HEK293 (cell line): ENCODE data around the gene SRP19.
"Not testable (repeated sequence)": the region's sequence is repeated elsewhere in the genome, so short reads cannot be mapped to it uniquely, and the experiment has no call there.

Experiments
- CTCF ChIA-PET: fragments of 350-600 bp; formaldehyde crosslinking; extraction: SDS; loops from one replicate; lab custom pipeline; 2021; ENCODE audit warnings: antibody characterized with exemption; lab: Yijun Ruan, JAX
- POLR2A ChIA-PET: fragments of 300-600 bp; formaldehyde crosslinking; extraction: SDS; loops from one replicate; lab custom pipeline; 2020; ENCODE audit warnings: antibody characterized with exemption, inconsistent platforms; lab: Yijun Ruan, JAX
- H3K27ac ChIP-seq: fragments of 200-500 bp; sonication (Bioruptor generic); 2 replicates; pipeline ENCODE4 v1.5.1; 2014; ENCODE audit warnings: low read depth, low read length, control low read depth, inconsistent platforms; ENCODE audit errors: extremely low read depth
- H3K36me3 ChIP-seq, 2 experiments: fragments of 200-500 bp in 1 of 2; sonication (Bioruptor generic) in 1 of 2; 1 replicate in 1 of 2; 2 replicates in 1 of 2; pipeline ENCODE4 v1.5.1; 2014 to 2017; ENCODE audit warnings: inconsistent platforms in 2 of 2, low read length in 2 of 2; ENCODE audit not compliant: control insufficient read depth in 2 of 2, insufficient read depth in 1 of 2
- H3K4me1 ChIP-seq: fragments of 200-500 bp; sonication (Bioruptor generic); 2 replicates; pipeline ENCODE4 v1.5.1; 2014; ENCODE audit warnings: mild to moderate bottlenecking, low read length, inconsistent platforms; ENCODE audit not compliant: control insufficient read depth, insufficient read depth
- H3K4me3 ChIP-seq: 2 replicates; pipeline ENCODE4 v1.5.1; 2011; ENCODE audit warnings: low read depth, mild to moderate bottlenecking, control low read depth, low read length, moderate library complexity
- H3K9me3 ChIP-seq: fragments of 200-500 bp; sonication (Bioruptor generic); 2 replicates; pipeline ENCODE4 v1.5.1; 2014; ENCODE audit warnings: low read depth, low read length, inconsistent platforms; ENCODE audit not compliant: control insufficient read depth, insufficient read depth
- BCL11B ChIP-seq: fragments of 450-650 bp; formaldehyde crosslinking; IDR thresholded peaks from 2 replicates; pipeline ENCODE4 v1.5.1; 2016; ENCODE audit warnings: low read depth, missing biosample characterization, missing genetic modification characterization
- KLF10 ChIP-seq: fragments of 450-650 bp; IDR thresholded peaks from 2 replicates; pipeline ENCODE4 v1.5.1; 2018; ENCODE audit warnings: missing biosample characterization, mild to moderate bottlenecking, missing genetic modification characterization
- OVOL3 ChIP-seq: fragments of 450-650 bp; formaldehyde crosslinking; IDR thresholded peaks from 2 replicates; pipeline ENCODE4 v1.5.1; 2016; ENCODE audit warnings: missing biosample characterization, missing genetic modification characterization
- PRDM1 ChIP-seq: fragments of 450-650 bp; formaldehyde crosslinking; IDR thresholded peaks from 2 replicates; pipeline ENCODE4; 2016; ENCODE audit warnings: missing biosample characterization, missing genetic modification characterization
- SP3 ChIP-seq: fragments of 450-650 bp; formaldehyde crosslinking; IDR thresholded peaks from 2 replicates; pipeline ENCODE4 v1.5.1; 2016; ENCODE audit warnings: missing biosample characterization, missing genetic modification characterization
- ZBTB48 ChIP-seq: fragments of 450-650 bp; formaldehyde crosslinking; IDR thresholded peaks from 2 replicates; pipeline ENCODE4 v1.5.1; 2016; ENCODE audit warnings: missing biosample characterization, missing genetic modification characterization
- ZBTB7A ChIP-seq: fragments of 450-650 bp; formaldehyde crosslinking; IDR thresholded peaks from 2 replicates; pipeline ENCODE4 v1.5.1; 2016; ENCODE audit warnings: low read depth, missing biosample characterization, missing genetic modification characterization
- ZEB2 ChIP-seq: fragments of 450-650 bp; formaldehyde crosslinking; IDR thresholded peaks from 2 replicates; pipeline ENCODE4 v1.5.1; 2016; ENCODE audit warnings: missing biosample characterization, missing genetic modification characterization
- ZNF112 ChIP-seq: fragments of 450-650 bp; formaldehyde crosslinking; IDR thresholded peaks from 2 replicates; pipeline ENCODE4 v1.5.0; 2017; ENCODE audit warnings: missing biosample characterization, missing genetic modification characterization
- ZNF16 ChIP-seq: fragments of 450-650 bp; formaldehyde crosslinking; IDR thresholded peaks from 2 replicates; pipeline ENCODE4 v1.5.1; 2016; ENCODE audit warnings: low read depth, missing biosample characterization, missing genetic modification characterization
- ZNF214 ChIP-seq: fragments of 450-650 bp; formaldehyde crosslinking; IDR thresholded peaks from 2 replicates; pipeline ENCODE4 v1.5.1; 2017; ENCODE audit warnings: missing biosample characterization, mild to moderate bottlenecking, missing genetic modification characterization, borderline replicate concordance
- ZNF221 ChIP-seq: fragments of 450-650 bp; formaldehyde crosslinking; IDR thresholded peaks from 2 replicates; pipeline ENCODE4 v1.5.1; 2017; ENCODE audit warnings: missing biosample characterization, missing genetic modification characterization, borderline replicate concordance
- ZNF302 ChIP-seq: fragments of 450-650 bp; formaldehyde crosslinking; IDR thresholded peaks from 2 replicates; pipeline ENCODE4 v1.5.1; 2016; ENCODE audit warnings: missing biosample characterization, missing genetic modification characterization, low read depth
- ZNF335 ChIP-seq: fragments of 450-650 bp; formaldehyde crosslinking; conservative IDR thresholded peaks from 2 replicates; pipeline ENCODE4 v1.5.1; 2016; ENCODE audit warnings: missing biosample characterization, missing genetic modification characterization
- ZNF404 ChIP-seq: fragments of 450-650 bp; formaldehyde crosslinking; IDR thresholded peaks from 2 replicates; pipeline ENCODE4 v1.5.1; 2017; ENCODE audit warnings: missing biosample characterization, missing genetic modification characterization
- ZNF48 ChIP-seq: fragments of 450-650 bp; formaldehyde crosslinking; IDR thresholded peaks from 2 replicates; pipeline ENCODE4 v1.5.1; 2016; ENCODE audit warnings: missing biosample characterization, missing genetic modification characterization
- ZNF548 ChIP-seq: fragments of 450-650 bp; formaldehyde crosslinking; IDR thresholded peaks from 2 replicates; pipeline ENCODE4 v1.5.1; 2016; ENCODE audit warnings: missing biosample characterization, missing genetic modification characterization
- ZNF549 ChIP-seq: fragments of 450-650 bp; IDR thresholded peaks from 2 replicates; pipeline ENCODE4 v1.5.1; 2018; ENCODE audit warnings: missing biosample characterization, missing genetic modification characterization, mild to moderate bottlenecking, inconsistent platforms, moderate library complexity
- ZNF629 ChIP-seq: fragments of 450-650 bp; formaldehyde crosslinking; IDR thresholded peaks from 2 replicates; pipeline ENCODE4 v1.5.1; 2017; ENCODE audit warnings: missing biosample characterization, missing genetic modification characterization
- ZNF76 ChIP-seq: fragments of 450-650 bp; formaldehyde crosslinking; IDR thresholded peaks from 2 replicates; pipeline ENCODE4; 2016; ENCODE audit warnings: low read depth, missing biosample characterization, missing genetic modification characterization, borderline replicate concordance
- TF ChIP-seq, protein P1 (sequence below): fragments of 450-650 bp; formaldehyde crosslinking; IDR thresholded peaks from 2 replicates; pipeline ENCODE4 v1.5.0; 2017; ENCODE audit warnings: missing biosample characterization, missing genetic modification characterization, borderline replicate concordance
- TF ChIP-seq, protein P2 (sequence below): fragments of 450-650 bp; formaldehyde crosslinking; IDR thresholded peaks from 2 replicates; pipeline ENCODE4 v1.5.1; 2016; ENCODE audit warnings: missing biosample characterization, missing genetic modification characterization

SRP19 gene

DNA sequence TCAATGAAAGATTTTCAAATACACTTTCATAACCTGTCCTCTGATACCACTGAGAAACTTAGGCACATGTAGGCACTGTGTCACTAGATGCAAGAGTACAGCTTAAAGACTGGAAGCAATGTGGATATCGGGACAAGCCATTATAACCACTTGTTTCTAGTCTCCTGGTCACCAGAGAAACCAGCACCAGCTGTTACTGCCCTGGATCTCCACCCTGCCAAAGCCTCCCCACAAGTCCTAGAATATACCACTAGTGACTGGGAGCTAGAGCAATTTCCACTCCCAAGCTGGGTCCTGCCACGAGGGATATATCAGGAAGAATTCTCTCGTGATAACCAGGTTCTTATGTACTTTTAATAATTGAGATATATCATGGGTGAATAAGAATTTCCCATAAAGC, 41.5 kb downstream of the SRP19 start:
- Histone ChIP-seq H3K36me3 (peaks cover 48 to 61% of the 10 kb centered on the region in 2 experiments), H3K4me3 (no peak overlapping the region)

DNA sequence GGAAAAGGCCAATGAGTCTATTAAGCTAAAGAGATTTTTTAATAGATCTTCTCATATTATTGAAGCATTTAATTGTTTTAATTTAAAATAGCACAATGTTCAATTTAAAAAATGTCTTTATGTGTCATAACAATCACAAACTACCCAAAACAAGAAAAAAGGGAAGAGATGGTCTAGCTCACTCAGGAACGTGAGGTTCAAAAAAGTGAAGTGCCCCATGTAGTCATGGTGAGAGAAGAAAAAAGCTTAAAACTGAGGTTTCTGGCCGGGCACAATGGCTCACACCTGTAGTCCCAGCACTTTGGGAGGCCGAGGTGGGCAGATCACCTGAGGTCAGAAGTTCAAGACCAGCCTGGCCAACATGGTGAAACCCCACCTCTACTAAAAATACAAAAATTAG, 43.9 kb downstream of the SRP19 start:
- H3K9me3 ChIP-seq, H3K27ac ChIP-seq, H3K4me1 ChIP-seq, POLR2A ChIA-PET, H3K4me3 ChIP-seq: not testable (repeated sequence)
- CTCF ChIA-PET: interaction anchor here (0.6 to 1.4 kb wide), 5 partner anchors 15 to 413 kb away, joined by 3 to 5 read pairs (median 3); no protein-coding TSS in a partner anchor
- H3K36me3 ChIP-seq: peaks cover 46 to 52% of the 10 kb centered on the region in 2 experiments

More for the DNA sequence above, 41.5 kb downstream of the SRP19 start:
- H3K27ac ChIP-seq: no peak overlapping the region
- no peaks in the 10 kb centered on the region for H3K9me3 ChIP-seq
- CTCF ChIA-PET: interaction anchor here (0.5 kb wide), 1 partner anchor 118 kb away, joined by 3 read pairs; no protein-coding TSS in a partner anchor
- POLR2A ChIA-PET: interaction anchor here (1.6 kb wide), 1 partner anchor 93 kb away, joined by 3 read pairs; no protein-coding TSS in a partner anchor
- H3K4me1 ChIP-seq: no peaks in the 10 kb centered on the region
- TF ChIP-seq ZNF214: no peak
- TF ChIP-seq OVOL3 (tag by site-specific recombination): no peak
- TF ChIP-seq ZNF549 (tag by site-specific recombination): no peak
- TF ChIP-seq ZNF404: no peak
- TF ChIP-seq ZNF48 (tag by site-specific recombination): no peak
- no peak for TF ChIP-seq ZNF16
- no peak for TF ChIP-seq ZNF221 (tag by site-specific recombination)
- TF ChIP-seq ZBTB48 (tag by site-specific recombination): no peak
- no peak for TF ChIP-seq ZEB2 (tag by site-specific recombination)
- TF ChIP-seq ZNF335 (tag by site-specific recombination): no peak
- TF ChIP-seq KLF10 (tag by site-specific recombination): no peak
- no peak for TF ChIP-seq BCL11B (tag by site-specific recombination)
- TF ChIP-seq, protein P1, sequence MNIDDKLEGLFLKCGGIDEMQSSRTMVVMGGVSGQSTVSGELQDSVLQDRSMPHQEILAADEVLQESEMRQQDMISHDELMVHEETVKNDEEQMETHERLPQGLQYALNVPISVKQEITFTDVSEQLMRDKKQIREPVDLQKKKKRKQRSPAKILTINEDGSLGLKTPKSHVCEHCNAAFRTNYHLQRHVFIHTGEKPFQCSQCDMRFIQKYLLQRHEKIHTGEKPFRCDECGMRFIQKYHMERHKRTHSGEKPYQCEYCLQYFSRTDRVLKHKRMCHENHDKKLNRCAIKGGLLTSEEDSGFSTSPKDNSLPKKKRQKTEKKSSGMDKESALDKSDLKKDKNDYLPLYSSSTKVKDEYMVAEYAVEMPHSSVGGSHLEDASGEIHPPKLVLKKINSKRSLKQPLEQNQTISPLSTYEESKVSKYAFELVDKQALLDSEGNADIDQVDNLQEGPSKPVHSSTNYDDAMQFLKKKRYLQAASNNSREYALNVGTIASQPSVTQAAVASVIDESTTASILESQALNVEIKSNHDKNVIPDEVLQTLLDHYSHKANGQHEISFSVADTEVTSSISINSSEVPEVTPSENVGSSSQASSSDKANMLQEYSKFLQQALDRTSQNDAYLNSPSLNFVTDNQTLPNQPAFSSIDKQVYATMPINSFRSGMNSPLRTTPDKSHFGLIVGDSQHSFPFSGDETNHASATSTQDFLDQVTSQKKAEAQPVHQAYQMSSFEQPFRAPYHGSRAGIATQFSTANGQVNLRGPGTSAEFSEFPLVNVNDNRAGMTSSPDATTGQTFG: no peak
- no peak for TF ChIP-seq PRDM1
- TF ChIP-seq ZBTB7A (tag by site-specific recombination): no peak
- TF ChIP-seq ZNF548 (tag by site-specific recombination): no peak
- TF ChIP-seq ZNF629 (tag by site-specific recombination): no peak
- TF ChIP-seq ZNF302 (tag by site-specific recombination): no peak

DNA sequence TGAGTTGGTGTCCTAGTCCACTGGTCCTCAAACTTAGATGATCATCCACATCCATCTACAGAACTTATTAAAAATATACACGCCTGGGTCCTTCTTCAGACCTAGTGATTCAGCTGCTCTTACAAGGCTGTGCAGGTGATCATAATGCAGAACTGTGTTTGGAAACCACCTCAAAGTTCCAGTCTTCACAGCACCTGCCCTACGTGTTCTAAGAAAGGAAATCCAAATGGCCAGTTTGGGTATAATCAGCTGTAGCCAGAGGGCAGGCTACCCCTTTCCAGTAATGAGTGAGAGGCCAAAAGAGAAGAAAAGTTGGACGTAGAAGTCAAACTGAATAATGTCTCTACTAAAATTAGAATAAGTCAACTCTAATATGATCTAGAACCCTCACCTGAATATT, 45.5 kb downstream of the SRP19 start:
- no peaks in the 10 kb centered on the region for H3K9me3 ChIP-seq
- H3K4me3 ChIP-seq: no peak overlapping the region
- TF ChIP-seq ZNF76 (tag by site-specific recombination) (no peak), SP3 (no peak), BCL11B (tag by site-specific recombination) (no peak), ZNF16 (no peak), ZNF112 (no peak)
- TF ChIP-seq, protein P2, sequence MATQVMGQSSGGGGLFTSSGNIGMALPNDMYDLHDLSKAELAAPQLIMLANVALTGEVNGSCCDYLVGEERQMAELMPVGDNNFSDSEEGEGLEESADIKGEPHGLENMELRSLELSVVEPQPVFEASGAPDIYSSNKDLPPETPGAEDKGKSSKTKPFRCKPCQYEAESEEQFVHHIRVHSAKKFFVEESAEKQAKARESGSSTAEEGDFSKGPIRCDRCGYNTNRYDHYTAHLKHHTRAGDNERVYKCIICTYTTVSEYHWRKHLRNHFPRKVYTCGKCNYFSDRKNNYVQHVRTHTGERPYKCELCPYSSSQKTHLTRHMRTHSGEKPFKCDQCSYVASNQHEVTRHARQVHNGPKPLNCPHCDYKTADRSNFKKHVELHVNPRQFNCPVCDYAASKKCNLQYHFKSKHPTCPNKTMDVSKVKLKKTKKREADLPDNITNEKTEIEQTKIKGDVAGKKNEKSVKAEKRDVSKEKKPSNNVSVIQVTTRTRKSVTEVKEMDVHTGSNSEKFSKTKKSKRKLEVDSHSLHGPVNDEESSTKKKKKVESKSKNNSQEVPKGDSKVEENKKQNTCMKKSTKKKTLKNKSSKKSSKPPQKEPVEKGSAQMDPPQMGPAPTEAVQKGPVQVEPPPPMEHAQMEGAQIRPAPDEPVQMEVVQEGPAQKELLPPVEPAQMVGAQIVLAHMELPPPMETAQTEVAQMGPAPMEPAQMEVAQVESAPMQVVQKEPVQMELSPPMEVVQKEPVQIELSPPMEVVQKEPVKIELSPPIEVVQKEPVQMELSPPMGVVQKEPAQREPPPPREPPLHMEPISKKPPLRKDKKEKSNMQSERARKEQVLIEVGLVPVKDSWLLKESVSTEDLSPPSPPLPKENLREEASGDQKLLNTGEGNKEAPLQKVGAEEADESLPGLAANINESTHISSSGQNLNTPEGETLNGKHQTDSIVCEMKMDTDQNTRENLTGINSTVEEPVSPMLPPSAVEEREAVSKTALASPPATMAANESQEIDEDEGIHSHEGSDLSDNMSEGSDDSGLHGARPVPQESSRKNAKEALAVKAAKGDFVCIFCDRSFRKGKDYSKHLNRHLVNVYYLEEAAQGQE (tag by site-specific recombination): no peak
- TF ChIP-seq, all 188 proteins: peak for 0
- ChIA-PET POLR2A (no interaction called here), CTCF (interaction anchor here (0.5 to 0.6 kb wide), 2 partner anchors 26 to 49 kb away, joined by 3 to 8 read pairs; no protein-coding TSS in a partner anchor)
- Histone ChIP-seq H3K36me3 (peaks cover 35 to 53% of the 10 kb centered on the region in 2 experiments), H3K27ac (no peak overlapping the region), H3K4me1 (no peaks in the 10 kb centered on the region)
